ENCODE data around the gene SH3RF3. TPM values are rescaled to one million over a fixed set of nuclear protein-coding genes. Genes with fewer than 3 reads are reported as not detected.

The SH3RF3 gene
- polyA plus RNA-seq, 1 of the 3 experiments (the other 2 are of a cell fraction), result 1.9 TPM

DNA sequence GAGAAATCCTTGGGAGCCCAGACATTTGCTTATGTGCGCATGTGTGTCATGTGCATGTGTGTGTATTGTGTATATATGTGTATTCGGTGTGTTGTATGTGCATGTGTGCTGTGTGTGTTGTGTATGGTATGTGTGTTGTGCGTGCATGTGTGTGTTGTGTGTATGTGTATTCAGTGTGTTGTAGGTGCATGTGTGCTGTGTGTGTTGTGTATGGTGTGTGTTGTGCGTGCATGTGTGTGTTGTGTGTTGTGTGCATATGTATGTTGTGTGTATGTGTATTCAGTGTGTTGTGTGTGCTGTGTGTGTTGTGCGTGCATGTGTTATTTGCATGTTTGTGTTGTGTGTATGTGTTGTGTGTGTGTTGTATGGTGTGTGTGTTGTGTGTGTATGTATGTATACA, 136.9 kb downstream of the SH3RF3 start:
- Histone ChIP-seq H3K4me1 (ENCODE audit: control insufficient read depth in 1 of 2, insufficient read depth in 2 of 2, low read depth in 1 of 2, low read length in 1 of 2) (peaks cover 0 to 29% of the 10 kb centered on the region in 2 experiments; a peak in 1 of 4 replicates), H3K4me2 (no peak overlapping the region), H3K36me3 (replicated peaks in 1 of 2; ENCODE audit: control insufficient read depth in 1 of 2, insufficient read depth in 2 of 2, low read length in 1 of 2) (no peaks in the 10 kb centered on the region), H3K79me2 (ENCODE audit: insufficient read depth) (peaks cover 8% of the 10 kb centered on the region; the same call in 1 of the 2 replicates), H4K20me1 (ENCODE audit: insufficient read depth) (no peaks in the 10 kb centered on the region), H2AFZ (ENCODE audit: low read depth) (no peak overlapping the region), H3K27ac (ENCODE audit: low read depth in 2 of 2, low read length in 1 of 2) (no peak overlapping the region), H3K9me3 (no peaks in the 10 kb centered on the region), H3K4me3 (ENCODE audit: low read depth in 2 of 2, low read length in 1 of 2) (no peak overlapping the region), H3F3A (replicated peaks; ENCODE audit: insufficient read depth) (no peaks in the 10 kb centered on the region), H3K9me2 (no peaks in the 10 kb centered on the region), H3K9ac (no peak overlapping the region), H3K27me3 (ENCODE audit: insufficient read depth) (no peaks in the 10 kb centered on the region)
- TF ChIP-seq YY1 (IDR thresholded peaks at IDR 0.05; ENCODE audit: low read depth), result no peak
- TF ChIP-seq FOSL2 (IDR thresholded peaks at IDR 0.05; ENCODE audit: borderline replicate concordance, low read depth), result no peak
- no peak for TF ChIP-seq GATA2 (CRISPR knock-in tag; IDR thresholded peaks at IDR 0.05)
- TF ChIP-seq RXRA (IDR thresholded peaks at IDR 0.05; ENCODE audit: borderline replicate concordance, low read depth), result no peak
- TF ChIP-seq ELF1 (IDR thresholded peaks at IDR 0.05), result no peak
- TF ChIP-seq FOXM1 (IDR thresholded peaks at IDR 0.05; ENCODE audit: low read depth), result no peak
- TF ChIP-seq NFIC (IDR thresholded peaks at IDR 0.05; ENCODE audit: borderline replicate concordance), result no peak
- no peak for TF ChIP-seq MEF2A (IDR thresholded peaks at IDR 0.05; ENCODE audit: borderline replicate concordance, low read depth)
- TF ChIP-seq POLR2AphosphoS5 (IDR thresholded peaks at IDR 0.05; ENCODE audit: low read depth, low read length), result no peak
- TF ChIP-seq USF2 (IDR thresholded peaks at IDR 0.05; ENCODE audit: borderline replicate concordance, low read depth, low read length), result no peak
- no peak for TF ChIP-seq TCF12 (IDR thresholded peaks at IDR 0.05)
- TF ChIP-seq SMC3 (IDR thresholded peaks at IDR 0.05; ENCODE audit: low read depth, low read length), result no peak
- CTCF ChIA-PET, result interaction anchor here (0.8 to 1.2 kb wide), 3 partner anchors 168 to 244 kb away, joined by 3 to 4 read pairs (median 3); no protein-coding TSS in a partner anchor
- POLR2A ChIA-PET, result no interaction called here
- DNase-seq, result no peak
- 93% methylated on average over 5 of the region's 5 CpGs for WGBS (ENCODE audit: low lambda C conversion rate)

DNA sequence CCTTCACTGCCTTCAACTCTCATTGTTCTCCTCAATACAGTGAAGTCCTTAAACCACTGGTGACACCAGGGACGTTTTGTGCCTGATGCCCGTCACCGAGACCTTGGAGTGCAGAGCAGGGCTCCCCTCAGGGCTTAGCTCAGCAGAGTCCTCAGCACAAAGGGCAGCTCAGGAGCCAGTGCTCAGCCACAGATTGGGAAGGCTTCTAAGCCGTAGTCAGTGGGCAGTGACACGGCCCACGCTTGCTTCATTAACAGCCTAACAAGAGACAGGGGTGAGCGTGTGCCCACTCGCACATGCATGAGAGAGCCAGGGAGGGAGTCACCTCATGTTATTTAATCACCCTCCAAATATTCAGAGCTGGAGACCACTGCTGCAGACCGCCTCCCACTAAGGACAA, 137.5 kb downstream of the SH3RF3 start:
- no peaks in the 10 kb centered on the region for H4K20me1 ChIP-seq (ENCODE audit: insufficient read depth)
- ChIA-PET POLR2A (no interaction called here), CTCF (interaction anchor here (1.2 to 1.7 kb wide), 2 partner anchors 244 kb away, joined by 3 to 4 read pairs; no protein-coding TSS in a partner anchor)
- no peak for DNase-seq
- peaks cover 8% of the 10 kb centered on the region; the same call in 1 of the 2 replicates for H3K79me2 ChIP-seq (ENCODE audit: insufficient read depth)
- H3K9me3 ChIP-seq, result no peaks in the 10 kb centered on the region
- H3K36me3 ChIP-seq (replicated peaks in 1 of 2; ENCODE audit: control insufficient read depth in 1 of 2, insufficient read depth in 2 of 2, low read length in 1 of 2), result no peaks in the 10 kb centered on the region
- H3F3A ChIP-seq (replicated peaks; ENCODE audit: insufficient read depth), result no peaks in the 10 kb centered on the region
- no peaks in the 10 kb centered on the region for H3K9me2 ChIP-seq
- H3K4me3 ChIP-seq (ENCODE audit: low read depth in 2 of 2, low read length in 1 of 2), result no peak overlapping the region
- H2AFZ ChIP-seq (ENCODE audit: low read depth), result no peak overlapping the region
- 91% methylated on average over 7 of the region's 9 CpGs for WGBS (ENCODE audit: low lambda C conversion rate)
- H3K27ac ChIP-seq (ENCODE audit: low read depth in 2 of 2, low read length in 1 of 2), result no peak overlapping the region
- H3K4me1 ChIP-seq (ENCODE audit: control insufficient read depth in 1 of 2, insufficient read depth in 2 of 2, low read depth in 1 of 2, low read length in 1 of 2), result peaks cover 0 to 23% of the 10 kb centered on the region in 2 experiments; a peak in 1 of 4 replicates
- H3K4me2 ChIP-seq, result no peak overlapping the region
- no peak for TF ChIP-seq REST (IDR thresholded peaks at IDR 0.05; ENCODE audit: low read depth, low read length)
- no peaks in the 10 kb centered on the region for H3K27me3 ChIP-seq (ENCODE audit: insufficient read depth)
- H3K9ac ChIP-seq, result no peak overlapping the region

Measured in SK-N-SH (cell line).